Prostate gland (tissue), 2 donors: ENCODE data around the gene HAUS5.

ENCODE experiments used
- CTCF ChIP-seq, 4 experiments: fragments of 200-600 bp in 2 of 4; fragments of 450-650 bp in 2 of 4; sonication (generic) in 2 of 4; IDR thresholded peaks; 1 replicate in 3 of 4; 2 replicates in 1 of 4; pipeline ENCODE4 v1.5.1; 2016 to 2019; ENCODE audit warnings: antibody characterized with exemption in 4 of 4, mild to moderate bottlenecking in 2 of 4, moderate library complexity in 2 of 4
- POLR2A ChIP-seq: fragments of 450-650 bp; IDR thresholded peaks from one replicate; pipeline ENCODE4 v1.6.1; 2016; ENCODE audit warnings: antibody characterized with exemption, mild to moderate bottlenecking

- TF ChIP-seq POLR2A (no peak), CTCF (IDR thresholded peaks at IDR 0.05) (no peak)
These were observed 21.7 kb upstream of the HAUS5 start for GRCh38 chr19:35590875-35591274.
